ENCODE data around the gene MBLAC2.

The MBLAC2 gene

GRCh38 chr5:90446961-90447360 is 27.6 kb downstream of the MBLAC2 start:
- no peak for DNase-seq

DNA sequence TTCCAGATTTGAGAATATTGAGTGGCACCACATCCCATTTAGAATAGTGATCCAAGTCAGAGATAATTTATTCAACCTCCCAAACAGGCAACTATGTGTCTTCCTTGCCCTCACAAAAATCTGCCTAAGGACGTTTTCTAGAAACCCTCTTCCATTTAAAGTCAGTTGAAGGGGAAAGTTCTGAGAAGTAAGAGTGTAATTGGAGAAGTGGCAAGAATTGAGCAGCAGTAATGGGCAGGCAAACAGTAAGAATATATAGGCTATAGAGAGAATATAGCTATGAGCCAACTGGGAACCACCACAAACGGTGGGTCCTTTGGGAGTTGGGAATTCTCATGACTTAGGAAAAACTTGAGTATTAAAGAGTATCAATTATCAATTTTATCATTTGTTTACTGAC is 33.9 kb downstream of the MBLAC2 start:
- no peak for DNase-seq

DNA sequence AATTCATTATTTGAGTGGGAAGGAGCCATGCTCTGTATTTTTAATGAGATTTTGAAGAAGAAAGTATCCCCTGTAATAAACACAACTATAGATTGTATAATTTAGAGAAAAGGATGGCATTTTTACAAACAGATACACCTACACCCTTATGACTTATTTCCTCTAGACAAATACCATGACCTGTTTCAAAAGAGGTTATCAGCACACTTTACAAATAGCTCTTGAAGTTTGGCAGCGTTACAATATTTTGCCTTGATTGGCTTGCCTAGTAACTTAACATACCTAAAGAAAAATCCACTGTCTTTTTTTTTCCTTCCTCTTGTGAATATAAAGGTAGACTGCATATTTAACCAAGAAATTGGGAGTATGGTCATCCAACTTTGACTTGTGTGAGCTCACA is 36.5 kb downstream of the MBLAC2 start:
- DNase-seq, result no peak

GRCh38 chr5:90437663-90438062 is 36.9 kb downstream of the MBLAC2 start:
- DNase-seq, result no peak

GRCh38 chr5:90434116-90434714 is 40.4 kb downstream of the MBLAC2 start:
- peak; percentile 34 for DNase-seq

DNA sequence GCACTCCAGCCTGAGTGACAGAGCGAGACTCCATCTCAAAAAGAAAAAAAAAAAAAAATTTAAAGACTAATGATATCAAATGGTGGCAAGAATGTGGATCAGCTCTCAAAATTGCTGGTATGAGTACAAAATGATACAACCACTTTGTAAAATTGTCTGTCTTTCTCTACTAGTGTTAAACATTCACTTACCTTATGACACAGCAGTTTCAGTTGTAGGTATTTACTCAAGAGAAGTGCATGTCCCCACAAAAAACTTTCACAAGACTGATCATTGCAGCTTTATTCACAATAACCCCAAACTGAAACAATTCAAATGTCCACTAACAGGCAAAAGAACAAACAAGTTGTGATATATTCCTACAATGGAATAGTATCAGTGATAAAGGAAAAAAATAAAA is 50.3 kb downstream of the MBLAC2 start:
- DNase-seq, result no peak

- no peak for DNase-seq
These were observed 53.4 kb downstream of the MBLAC2 start for GRCh38 chr5:90421136-90421535.

GRCh38 chr5:90418214-90418613 is 56.4 kb downstream of the MBLAC2 start:
- no peak for DNase-seq

GRCh38 chr5:90410178-90410762 is 64.3 kb downstream of the MBLAC2 start:
- DNase-seq, result no peak

DNA sequence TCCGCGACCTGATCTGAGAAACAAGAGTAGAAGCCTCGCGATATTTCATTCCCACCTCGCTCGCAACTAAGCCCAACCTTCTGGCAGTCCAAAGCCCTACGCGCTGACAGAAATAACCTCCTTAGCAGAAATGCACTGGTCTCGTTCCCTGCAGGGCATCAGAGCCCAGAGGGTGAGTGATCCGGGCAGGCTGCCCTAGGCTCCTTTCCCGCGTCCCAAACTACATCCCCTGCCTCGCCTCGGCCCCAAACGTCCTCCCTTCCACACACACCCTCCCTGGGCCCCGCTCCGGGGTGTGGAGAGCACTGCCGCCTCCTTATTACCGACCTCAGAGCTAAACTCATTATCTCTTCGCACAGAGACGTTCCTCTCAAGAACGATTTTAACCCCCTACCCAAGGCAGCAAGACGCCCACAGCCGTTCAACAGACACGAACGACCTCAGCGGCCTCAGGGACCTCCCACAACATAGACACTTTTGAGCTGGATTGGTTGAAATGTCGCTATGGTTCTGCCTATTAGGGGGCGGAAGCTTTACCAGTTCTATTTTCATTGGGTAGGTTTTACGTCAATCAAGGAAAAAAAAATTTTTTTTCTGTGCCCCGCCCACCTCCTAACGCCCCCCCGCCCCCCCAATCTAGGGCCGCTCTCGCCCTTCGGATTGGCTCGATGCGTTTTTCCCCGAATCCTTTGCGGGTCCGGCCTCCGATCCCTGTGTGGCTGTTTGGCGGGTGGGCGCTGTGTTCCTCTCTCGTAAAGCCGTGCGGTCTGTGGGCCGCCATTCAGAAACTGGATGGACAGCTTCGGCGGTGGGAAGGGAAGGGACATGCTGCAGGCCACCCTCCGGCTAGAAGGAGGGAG is 65.0 kb downstream of the MBLAC2 start, which contains the start of gene CETN3:
Gene CETN3, minus strand, starts transcription at position 439 of the 860 bp plus-strand sequence. Its CDS starts 95 bp downstream, at position 344.
- peak; percentile 96 for DNase-seq

- DNase-seq, result no peak
These were observed 65.8 kb downstream of the MBLAC2 start for GRCh38 chr5:90408571-90409317.

All from NCI-H1436 (cell line).